GM21447 (cell line): ENCODE data around the gene FLOT2.
"Not testable (repeated sequence)": the region's sequence is repeated elsewhere in the genome, so short reads cannot be mapped to it uniquely, and the experiment has no call there.

Source experiments
- ATAC-seq: cut with Tn5 transposase; IDR thresholded peaks from one replicate; pipeline ENCODE4 v1.9.1; 2021; ENCODE audit not compliant: unreplicated experiment

The FLOT2 gene

GRCh38 chr17:28897769-28898526 is 415 bp upstream of the FLOT2 start:
- ATAC-seq = no peak

GRCh38 chr17:28896491-28896883 is 1.0 kb downstream of the FLOT2 start:
- ATAC-seq = no peak

GRCh38 chr17:28895794-28896447 is 1.6 kb downstream of the FLOT2 start:
- ATAC-seq = no peak

- ATAC-seq = not testable (repeated sequence)
Observed at GRCh38 chr17:28893248-28894183, 4.0 kb downstream of the FLOT2 start.

DNA sequence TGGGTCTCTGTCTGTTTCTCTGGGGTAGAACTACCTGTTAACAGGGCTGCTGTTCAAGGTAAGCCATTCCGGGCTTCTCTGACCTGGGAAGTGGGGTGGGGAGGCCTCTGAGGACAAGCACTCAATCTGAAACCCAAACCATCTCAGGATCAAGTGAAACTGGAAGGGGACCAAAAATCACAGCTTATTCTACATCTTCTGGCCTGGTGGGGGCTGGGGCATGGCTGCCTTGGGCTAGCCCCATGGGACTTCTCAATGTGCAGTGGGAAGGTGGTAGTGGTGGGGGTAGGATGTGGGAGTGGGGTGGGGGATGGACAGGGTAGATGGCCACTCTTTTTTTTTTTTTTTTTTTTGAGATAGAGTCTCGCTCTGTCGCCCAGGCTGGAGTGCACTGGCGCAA is 5.5 kb downstream of the FLOT2 start:
- no peak for ATAC-seq

GRCh38 chr17:28891201-28891600 is 6.3 kb downstream of the FLOT2 start:
- no peak for ATAC-seq

GRCh38 chr17:28889996-28890395 is 7.5 kb downstream of the FLOT2 start:
- no peak for ATAC-seq

DNA sequence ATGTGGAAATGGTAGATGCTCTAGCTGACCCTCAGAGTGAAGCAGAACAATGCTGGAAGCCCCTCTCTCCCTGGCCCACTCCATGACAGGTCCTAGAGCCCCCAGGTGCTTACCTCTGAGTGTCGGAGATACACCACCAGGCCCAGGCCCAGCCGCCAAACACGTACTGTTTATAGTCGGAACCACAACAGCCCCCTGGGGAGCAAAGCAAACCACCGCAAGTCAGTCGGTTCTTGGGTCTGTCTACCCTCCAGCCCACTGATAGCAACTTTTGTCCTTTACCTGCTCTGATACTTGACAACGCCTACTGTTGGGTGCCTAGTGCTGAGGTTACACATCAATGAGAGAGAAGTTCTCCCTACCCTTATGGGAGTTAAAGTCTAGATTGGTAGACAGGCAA is 8.7 kb downstream of the FLOT2 start:
- no peak for ATAC-seq

- no peak for ATAC-seq
Observed at GRCh38 chr17:28887871-28888471, 9.6 kb downstream of the FLOT2 start.

GRCh38 chr17:28885951-28886350 is 11.6 kb downstream of the FLOT2 start:
- no peak for ATAC-seq

DNA sequence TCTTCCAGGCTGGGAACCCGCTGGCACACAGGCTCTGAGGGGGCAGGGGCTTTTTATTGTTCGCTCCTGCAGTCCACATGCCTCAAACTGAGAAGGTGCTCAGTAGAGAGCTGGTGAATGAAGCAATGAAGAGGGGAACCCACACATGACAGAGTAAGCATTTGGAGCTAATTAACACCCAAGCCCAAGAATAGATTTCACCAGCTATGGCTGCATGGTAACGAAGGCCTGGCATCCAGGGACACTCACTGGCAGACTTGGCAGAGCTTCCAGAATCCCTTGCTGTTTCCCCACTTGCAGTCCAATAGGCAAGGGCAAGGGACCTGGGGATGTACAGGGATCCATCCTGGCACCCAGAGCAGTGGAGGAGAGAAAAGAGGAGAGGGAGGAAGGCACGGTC is 12.2 kb downstream of the FLOT2 start:
- no peak for ATAC-seq

DNA sequence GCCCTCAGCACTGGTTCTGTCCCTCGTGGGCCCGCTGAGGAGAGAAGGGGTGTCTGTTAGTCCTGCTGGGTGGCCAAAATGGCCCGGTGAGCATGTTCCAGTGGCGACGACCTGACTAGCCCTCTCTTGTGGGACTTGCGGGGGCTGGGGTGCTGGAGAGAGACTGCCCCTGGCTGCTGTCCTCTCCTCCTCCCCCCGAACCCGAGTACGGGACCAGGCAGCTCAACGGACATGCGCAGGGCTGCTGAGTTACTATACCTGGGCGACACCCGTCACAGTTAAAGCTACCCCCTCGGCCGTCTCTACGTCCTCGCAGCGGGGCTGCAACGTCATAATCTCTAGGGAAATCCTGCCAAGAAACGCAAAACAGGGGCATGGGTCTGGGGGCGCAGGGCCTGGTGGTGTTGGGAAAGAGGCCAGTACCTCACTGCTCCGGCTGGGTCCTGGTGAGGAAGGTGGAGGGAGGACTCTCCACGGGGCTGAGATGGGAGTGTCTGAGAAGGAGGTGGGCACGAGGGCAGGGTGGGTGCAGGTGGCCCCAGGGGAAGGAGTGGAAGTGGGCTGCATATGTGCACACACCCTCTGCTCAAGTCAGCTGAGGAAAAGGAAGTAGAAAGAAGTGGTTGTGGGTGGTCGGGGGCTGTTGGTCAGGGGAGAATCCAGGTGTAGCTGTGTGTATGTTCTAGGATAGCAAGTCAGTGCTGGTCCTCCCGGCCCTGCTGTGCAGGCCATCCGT is 13.4 kb downstream of the FLOT2 start:
- ATAC-seq = no peak

DNA sequence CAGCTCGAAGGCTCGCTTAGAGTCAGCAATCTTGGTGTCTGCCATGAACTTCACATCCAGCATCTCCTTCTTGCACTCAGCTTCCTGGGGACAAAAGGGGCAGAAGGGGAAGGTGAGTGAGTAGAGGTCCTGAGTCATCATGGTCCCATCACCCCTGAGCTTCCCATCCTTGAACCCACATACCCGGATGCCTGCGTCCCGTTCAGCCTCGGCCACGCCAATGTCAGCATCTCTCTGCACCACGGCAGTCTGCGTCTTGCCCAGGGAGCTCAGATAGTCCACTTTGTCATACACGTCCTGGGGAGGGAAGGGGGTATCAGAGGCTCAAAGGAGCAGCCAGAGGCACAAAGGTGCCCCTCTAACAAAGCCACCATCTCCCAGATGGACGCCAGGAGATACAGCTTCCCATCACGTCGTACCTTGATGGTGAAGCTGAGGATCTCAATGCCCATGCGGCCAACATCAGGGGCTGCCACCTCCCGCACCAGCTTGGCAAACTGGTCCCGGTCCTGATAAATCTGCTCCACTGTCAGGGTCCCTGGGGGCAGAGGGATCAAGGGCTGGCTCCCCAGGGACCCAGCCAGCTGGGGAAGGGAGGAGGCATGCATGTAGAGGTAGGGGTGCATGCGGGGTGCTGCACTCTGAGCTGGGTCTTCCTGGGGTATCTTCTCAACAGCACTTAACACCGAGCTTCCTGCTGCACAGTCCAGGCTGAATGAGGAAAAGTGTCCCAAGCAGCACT is 15.2 kb downstream of the FLOT2 start:
- ATAC-seq = no peak

GRCh38 chr17:28881533-28882056 is 15.9 kb downstream of the FLOT2 start:
- ATAC-seq = no peak

DNA sequence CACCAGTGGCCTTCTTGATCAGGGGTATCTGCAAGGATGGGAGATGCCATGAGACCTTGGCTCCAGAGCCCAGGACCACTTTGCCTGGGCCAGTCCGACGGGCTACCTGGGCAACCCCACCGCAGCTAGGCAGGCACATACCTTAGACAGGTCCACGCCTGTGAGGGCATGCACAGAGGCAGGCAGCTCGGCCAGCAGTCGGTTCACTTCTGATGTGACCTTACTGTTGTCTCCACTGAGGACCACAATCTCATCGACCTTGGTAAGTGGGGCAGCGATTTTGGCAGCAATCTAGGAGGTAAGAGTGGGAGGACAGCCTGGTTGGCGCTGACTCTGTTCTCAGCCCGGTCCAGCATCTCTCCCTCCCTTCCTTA is 17.0 kb downstream of the FLOT2 start:
- ATAC-seq = no peak

DNA sequence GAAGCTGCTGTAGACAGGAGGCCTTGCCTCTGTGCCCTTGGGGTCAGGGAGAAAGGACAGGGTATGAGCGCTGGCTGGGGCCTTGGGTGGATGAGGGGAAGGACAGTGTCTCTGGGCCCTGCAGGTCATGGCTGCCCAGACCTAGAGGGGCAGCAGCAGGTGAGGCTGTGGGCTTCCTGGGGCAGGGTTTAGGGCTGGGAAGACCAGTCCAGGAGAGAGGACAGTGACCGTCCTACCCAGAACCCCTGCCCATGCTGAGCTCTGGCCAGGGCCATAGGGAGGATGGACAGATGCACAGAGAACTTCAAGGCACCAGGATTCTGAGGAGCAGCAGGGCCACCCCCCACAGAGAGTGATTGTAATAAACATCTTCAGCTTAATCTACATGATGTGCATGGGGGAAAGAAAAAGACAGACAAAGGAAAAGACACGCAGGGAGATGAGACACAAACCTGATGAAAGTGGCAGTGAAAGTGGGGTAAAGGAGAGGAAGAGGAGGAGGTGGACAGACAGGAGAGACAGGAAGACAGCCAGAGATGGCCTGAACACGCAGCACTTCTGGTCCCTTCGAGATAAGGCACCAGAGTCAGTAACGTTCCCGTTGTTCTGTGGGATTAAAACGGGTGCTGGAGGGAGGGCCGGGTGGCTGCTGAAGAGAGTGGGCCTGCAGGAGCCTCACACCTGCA is 17.5 kb downstream of the FLOT2 start:
- no peak for ATAC-seq

- ATAC-seq = no peak
Observed at GRCh38 chr17:28878981-28879380, 18.6 kb downstream of the FLOT2 start.

- ATAC-seq = no peak
Observed at GRCh38 chr17:28878158-28878910, 19.2 kb downstream of the FLOT2 start.
